Mesendoderm (in vitro differentiated cells): ENCODE measurements around the gene ELMOD3.

ENCODE experiments used
- DNase-seq: peaks from one replicate; pipeline ENCODE4 v3.0.0; 2013
- H2AK5ac ChIP-seq: 2 replicates; pipeline ENCODE4 v1.6.1; 2013; ENCODE audit warnings: low read length, inconsistent platforms
- H2BK120ac ChIP-seq: 2 replicates; pipeline ENCODE4 v1.6.1; 2013; ENCODE audit warnings: low read depth, mild to moderate bottlenecking, low read length, moderate library complexity, mixed read lengths
- H2BK15ac ChIP-seq: replicated peaks from 2 replicates; pipeline ENCODE4 v1.6.1; 2013; ENCODE audit warnings: low read depth, mild to moderate bottlenecking, moderate library complexity
- H2BK5ac ChIP-seq: 2 replicates; pipeline ENCODE4 v1.6.1; 2013; ENCODE audit warnings: low read length, inconsistent platforms
- H3K18ac ChIP-seq: 2 replicates; pipeline ENCODE4 v1.6.1; 2013; ENCODE audit warnings: mild to moderate bottlenecking, low read length, mixed read lengths
- H3K23ac ChIP-seq: one replicate; pipeline ENCODE4 v1.6.1; 2013; ENCODE audit warnings: low read length
- H3K27ac ChIP-seq: 2 replicates; pipeline ENCODE4 v1.5.1; 2013; ENCODE audit warnings: low read depth, mild to moderate bottlenecking, inconsistent platforms, low read length, moderate library complexity
- H3K27me3 ChIP-seq: 2 replicates; pipeline ENCODE4 v1.6.1; 2013; ENCODE audit warnings: low read length, control low read depth, mild to moderate bottlenecking, inconsistent platforms; ENCODE audit not compliant: insufficient read depth, poor library complexity
- H3K36me3 ChIP-seq: 2 replicates; pipeline ENCODE4 v1.6.1; 2013; ENCODE audit warnings: low read length, inconsistent platforms; ENCODE audit not compliant: control insufficient read depth, insufficient read depth
- H3K4ac ChIP-seq: one replicate; pipeline ENCODE4 v1.6.1; 2013; ENCODE audit warnings: low read depth, mild to moderate bottlenecking, low read length, moderate library complexity
- H3K4me1 ChIP-seq: 2 replicates; pipeline ENCODE4 v1.6.1; 2013; ENCODE audit warnings: low read depth, low read length, inconsistent platforms; ENCODE audit not compliant: control insufficient read depth
- H3K4me2 ChIP-seq: 2 replicates; pipeline ENCODE4 v1.6.1; 2013; ENCODE audit warnings: low read length
- H3K4me3 ChIP-seq: 2 replicates; pipeline ENCODE4 v1.5.1; 2013; ENCODE audit warnings: mild to moderate bottlenecking, low read length
- H3K56ac ChIP-seq: one replicate; pipeline ENCODE4 v1.6.1; 2013; ENCODE audit warnings: low read length
- H3K79me1 ChIP-seq: 2 replicates; pipeline ENCODE4 v1.6.1; 2013; ENCODE audit warnings: low read length, inconsistent platforms
- H3K79me2 ChIP-seq: 2 replicates; pipeline ENCODE4 v1.6.1; 2013; ENCODE audit warnings: mild to moderate bottlenecking, low read length; ENCODE audit not compliant: control insufficient read depth, insufficient read depth
- H3K9ac ChIP-seq: 2 replicates; pipeline ENCODE4 v1.6.1; 2013; ENCODE audit warnings: low read length, inconsistent platforms
- H4K5ac ChIP-seq: one replicate; pipeline ENCODE4 v1.6.1; 2013; ENCODE audit warnings: low read length
- H4K8ac ChIP-seq: one replicate; pipeline ENCODE4 v1.6.1; 2013; ENCODE audit warnings: low read depth, mild to moderate bottlenecking, control low read depth, low read length, moderate library complexity
- WGBS: extraction: QIAGEN DNeasy Blood & Tissue Kit; methylation state at CpG from one replicate; pipeline ENCODE4 v1.1.7; 2013; ENCODE audit warnings: low lambda C conversion rate, missing lambda C conversion rate; ENCODE audit not compliant: insufficient coverage; ENCODE audit errors: extremely low coverage; 5-methylcytosine and 5-hydroxymethylcytosine counted together

The ELMOD3 gene

GRCh38 chr2:85433511-85434089 is 79.0 kb downstream of the ELMOD3 start:
- no peak overlapping the region for H3K23ac ChIP-seq
- no peak overlapping the region for H3K18ac ChIP-seq
- no peak overlapping the region for H3K4me2 ChIP-seq
- H3K4me3 ChIP-seq: no peak overlapping the region
- H3K4me1 ChIP-seq: peaks cover 14% of the 10 kb centered on the region
- peak overlapping the region; percentile 35 for H3K56ac ChIP-seq
- H3K9ac ChIP-seq: peak overlapping the region; percentile 2
- no peaks in the 10 kb centered on the region for H3K79me1 ChIP-seq
- H2BK120ac ChIP-seq: no peak overlapping the region
- H4K8ac ChIP-seq: no peak overlapping the region
- H3K27me3 ChIP-seq: no peaks in the 10 kb centered on the region
- no peak for DNase-seq
- no peaks in the 10 kb centered on the region for H3K79me2 ChIP-seq
- H2BK15ac ChIP-seq: no peak overlapping the region
- no peak overlapping the region for H3K27ac ChIP-seq
- H4K5ac ChIP-seq: no peak overlapping the region
- H3K36me3 ChIP-seq: no peaks in the 10 kb centered on the region
- no CpG with 5 or more reads among the region's 6 CpGs for WGBS
- H2AK5ac ChIP-seq: peak overlapping the region; percentile 34
- H2BK5ac ChIP-seq: no peak overlapping the region
- H3K4ac ChIP-seq: no peak overlapping the region

GRCh38 chr2:85434696-85435095 is 80.1 kb downstream of the ELMOD3 start:
- H2AK5ac ChIP-seq: no peak overlapping the region
- no peak overlapping the region for H3K18ac ChIP-seq
- H3K56ac ChIP-seq: no peak overlapping the region
- H3K9ac ChIP-seq: no peak overlapping the region
- H3K79me2 ChIP-seq: no peaks in the 10 kb centered on the region
- no peak overlapping the region for H3K4me2 ChIP-seq
- no peak overlapping the region for H3K27ac ChIP-seq
- H2BK15ac ChIP-seq: no peak overlapping the region
- no peak overlapping the region for H2BK120ac ChIP-seq
- H3K79me1 ChIP-seq: no peaks in the 10 kb centered on the region
- no peaks in the 10 kb centered on the region for H3K36me3 ChIP-seq
- H3K4ac ChIP-seq: no peak overlapping the region
- no peak overlapping the region for H4K8ac ChIP-seq
- DNase-seq: no peak
- H3K23ac ChIP-seq: no peak overlapping the region
- H3K4me3 ChIP-seq: no peak overlapping the region
- H3K27me3 ChIP-seq: no peaks in the 10 kb centered on the region
- H3K4me1 ChIP-seq: peaks cover 15% of the 10 kb centered on the region
- no CpG with 5 or more reads among the region's 8 CpGs for WGBS
- H2BK5ac ChIP-seq: no peak overlapping the region
- H4K5ac ChIP-seq: no peak overlapping the region

GRCh38 chr2:85435220-85435958 is 80.8 kb downstream of the ELMOD3 start:
- no peak overlapping the region for H3K27ac ChIP-seq
- no peak overlapping the region for H2BK120ac ChIP-seq
- H2BK5ac ChIP-seq: no peak overlapping the region
- H3K4me2 ChIP-seq: no peak overlapping the region
- no peak for DNase-seq
- H2AK5ac ChIP-seq: no peak overlapping the region
- H3K18ac ChIP-seq: no peak overlapping the region
- no peaks in the 10 kb centered on the region for H3K79me2 ChIP-seq
- H3K36me3 ChIP-seq: no peaks in the 10 kb centered on the region
- H4K5ac ChIP-seq: no peak overlapping the region
- no peaks in the 10 kb centered on the region for H3K27me3 ChIP-seq
- H3K9ac ChIP-seq: no peak overlapping the region
- WGBS: no CpG with 5 or more reads among the region's 21 CpGs
- peak overlapping the region; percentile 0 for H3K56ac ChIP-seq
- H3K4ac ChIP-seq: no peak overlapping the region
- H3K4me1 ChIP-seq: peaks cover 15% of the 10 kb centered on the region
- no peak overlapping the region for H3K23ac ChIP-seq
- no peak overlapping the region for H3K4me3 ChIP-seq
- H4K8ac ChIP-seq: no peak overlapping the region
- no peak overlapping the region for H2BK15ac ChIP-seq
- H3K79me1 ChIP-seq: no peaks in the 10 kb centered on the region

- H2BK120ac ChIP-seq: no peak overlapping the region
- no CpG with 5 or more reads among the region's 16 CpGs for WGBS
- H3K9ac ChIP-seq: no peak overlapping the region
- no peaks in the 10 kb centered on the region for H3K36me3 ChIP-seq
- peak overlapping the region; percentile 15 for H3K18ac ChIP-seq
- no peak overlapping the region for H3K4ac ChIP-seq
- no peak overlapping the region for H3K23ac ChIP-seq
- H3K4me1 ChIP-seq: peaks cover 15% of the 10 kb centered on the region
- H3K79me1 ChIP-seq: no peaks in the 10 kb centered on the region
- H4K5ac ChIP-seq: no peak overlapping the region
- no peak overlapping the region for H4K8ac ChIP-seq
- H3K4me2 ChIP-seq: no peak overlapping the region
- DNase-seq: peak; percentile 69
- H3K4me3 ChIP-seq: no peak overlapping the region
- no peak overlapping the region for H2BK15ac ChIP-seq
- no peaks in the 10 kb centered on the region for H3K79me2 ChIP-seq
- H3K27me3 ChIP-seq: no peaks in the 10 kb centered on the region
- H3K27ac ChIP-seq: no peak overlapping the region
- peak overlapping the region; percentile 17 for H3K56ac ChIP-seq
- no peak overlapping the region for H2BK5ac ChIP-seq
- no peak overlapping the region for H2AK5ac ChIP-seq
Measured at GRCh38 chr2:85435981-85436835, 81.6 kb downstream of the ELMOD3 start.

- peaks cover 9% of the 10 kb centered on the region for H3K4me1 ChIP-seq
- H3K27ac ChIP-seq: peak overlapping the region; percentile 40
- H4K5ac ChIP-seq: peak overlapping the region; percentile 44
- H2BK5ac ChIP-seq: peak overlapping the region; percentile 87
- no peaks in the 10 kb centered on the region for H3K79me2 ChIP-seq
- no peak overlapping the region for H3K4me3 ChIP-seq
- no peak overlapping the region for H3K23ac ChIP-seq
- peak overlapping the region; percentile 10 for H2BK15ac ChIP-seq
- peak overlapping the region; percentile 98 for H4K8ac ChIP-seq
- H3K4me2 ChIP-seq: no peak overlapping the region
- peak overlapping the region; percentile 50 for H2BK120ac ChIP-seq
- H3K79me1 ChIP-seq: no peaks in the 10 kb centered on the region
- peak overlapping the region; percentile 87 for H3K4ac ChIP-seq
- H3K18ac ChIP-seq: peak overlapping the region; percentile 95
- no peaks in the 10 kb centered on the region for H3K36me3 ChIP-seq
- no peaks in the 10 kb centered on the region for H3K27me3 ChIP-seq
- peak overlapping the region; percentile 85 for H3K56ac ChIP-seq
- WGBS: no CpG with 5 or more reads among the region's 10 CpGs
- H3K9ac ChIP-seq: peak overlapping the region; percentile 57
- peak overlapping the region; percentile 57 for H2AK5ac ChIP-seq
- DNase-seq: no peak
Measured at GRCh38 chr2:85436836-85437487, 82.4 kb downstream of the ELMOD3 start.
